Nephron (organoid): ENCODE results near the gene RPL29.

Experiments used
- H3K27ac Mint-ChIP-seq, 3 experiments: 2 replicates each; pipeline ENCODE4 v1.8.0; 2020; ENCODE audit warnings: mixed read lengths in 3 of 3, mild to moderate bottlenecking in 2 of 3, moderate library complexity in 1 of 3
- H3K27me3 Mint-ChIP-seq: 2 replicates; pipeline ENCODE4 v1.8.0; 2021; ENCODE audit warnings: low read depth, mild to moderate bottlenecking, moderate library complexity, mixed read lengths
- H3K36me3 Mint-ChIP-seq: 2 replicates; pipeline ENCODE4 v1.8.0; 2020; ENCODE audit warnings: low read depth, mixed read lengths
- H3K4me1 Mint-ChIP-seq: 2 replicates; pipeline ENCODE4 v1.8.0; 2020; ENCODE audit warnings: mixed read lengths
- H3K4me3 Mint-ChIP-seq, 3 experiments: 2 replicates each; pipeline ENCODE4 v1.8.0; 2020; ENCODE audit warnings: mild to moderate bottlenecking in 3 of 3, mixed read lengths in 3 of 3, moderate library complexity in 2 of 3
- H3K9me3 Mint-ChIP-seq: 2 replicates; pipeline ENCODE4 v1.8.0; 2020; ENCODE audit warnings: mixed read lengths
- TF ChIP-seq, protein P1 (sequence below), 3 experiments: fragments of 200-600 bp; sonication (generic); IDR thresholded peaks; one replicate each; pipeline ENCODE4 v1.5.0; 2021; ENCODE audit warnings: antibody characterized with exemption in 3 of 3; ENCODE audit not compliant: unreplicated experiment in 3 of 3

The RPL29 gene

DNA sequence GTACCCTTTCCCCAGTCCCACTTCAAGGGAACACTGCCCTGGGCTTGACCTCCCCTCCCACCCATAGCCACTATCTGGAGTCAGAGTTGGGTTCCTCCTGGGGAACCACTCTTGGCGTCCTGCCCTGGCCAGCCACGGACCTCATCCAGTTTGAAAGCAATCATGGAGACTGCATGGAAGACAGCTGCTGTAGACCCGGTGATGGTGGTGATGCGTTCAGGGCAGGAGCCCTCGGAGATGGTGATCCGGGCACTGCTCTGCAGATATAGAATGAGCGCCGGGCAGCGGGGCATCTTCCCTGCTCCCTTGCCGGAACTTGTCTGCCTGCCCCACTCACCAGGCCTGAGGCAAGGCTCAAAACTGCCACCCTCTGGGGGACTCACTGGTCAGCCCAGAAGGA, 35.3 kb downstream of the RPL29 start:
- Mint-ChIP-seq H3K4me3 (no peak overlapping the region), H3K9me3 (no peaks in the 10 kb centered on the region), H3K36me3 (peaks cover 10% of the 10 kb centered on the region), H3K27ac (no peak overlapping the region), H3K27me3 (peaks cover 3% of the 10 kb centered on the region), H3K4me1 (peaks cover 37% of the 10 kb centered on the region)
- TF ChIP-seq, protein P1, sequence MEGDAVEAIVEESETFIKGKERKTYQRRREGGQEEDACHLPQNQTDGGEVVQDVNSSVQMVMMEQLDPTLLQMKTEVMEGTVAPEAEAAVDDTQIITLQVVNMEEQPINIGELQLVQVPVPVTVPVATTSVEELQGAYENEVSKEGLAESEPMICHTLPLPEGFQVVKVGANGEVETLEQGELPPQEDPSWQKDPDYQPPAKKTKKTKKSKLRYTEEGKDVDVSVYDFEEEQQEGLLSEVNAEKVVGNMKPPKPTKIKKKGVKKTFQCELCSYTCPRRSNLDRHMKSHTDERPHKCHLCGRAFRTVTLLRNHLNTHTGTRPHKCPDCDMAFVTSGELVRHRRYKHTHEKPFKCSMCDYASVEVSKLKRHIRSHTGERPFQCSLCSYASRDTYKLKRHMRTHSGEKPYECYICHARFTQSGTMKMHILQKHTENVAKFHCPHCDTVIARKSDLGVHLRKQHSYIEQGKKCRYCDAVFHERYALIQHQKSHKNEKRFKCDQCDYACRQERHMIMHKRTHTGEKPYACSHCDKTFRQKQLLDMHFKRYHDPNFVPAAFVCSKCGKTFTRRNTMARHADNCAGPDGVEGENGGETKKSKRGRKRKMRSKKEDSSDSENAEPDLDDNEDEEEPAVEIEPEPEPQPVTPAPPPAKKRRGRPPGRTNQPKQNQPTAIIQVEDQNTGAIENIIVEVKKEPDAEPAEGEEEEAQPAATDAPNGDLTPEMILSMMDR (IDR thresholded peaks at IDR 0.05; ENCODE audit: unreplicated experiment in 3 of 3): no peak

DNA sequence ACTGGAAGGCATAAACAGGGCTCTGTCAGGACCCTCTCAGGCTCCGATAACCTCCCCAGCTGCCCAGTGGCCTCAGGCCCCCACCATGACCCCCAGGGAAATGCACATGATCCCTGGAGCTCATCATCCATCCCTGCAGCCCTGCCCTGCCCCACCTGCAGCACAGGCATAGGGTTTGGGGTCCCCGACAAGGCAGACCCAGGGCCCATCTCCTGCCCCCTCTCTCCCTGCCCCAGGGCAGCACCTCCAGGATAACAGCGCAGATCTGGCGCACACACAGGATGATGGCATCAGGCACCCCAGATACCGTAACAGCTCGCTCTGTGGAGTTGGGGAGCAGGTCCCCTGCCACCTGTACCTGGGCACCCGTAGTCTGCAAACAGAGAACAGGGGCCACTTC, 36.0 kb downstream of the RPL29 start:
- TF ChIP-seq, protein P1 (IDR thresholded peaks at IDR 0.05; ENCODE audit: unreplicated experiment in 3 of 3): no peak
- Mint-ChIP-seq H3K4me3 (no peak overlapping the region), H3K36me3 (peaks cover 10% of the 10 kb centered on the region), H3K9me3 (no peaks in the 10 kb centered on the region), H3K4me1 (peaks cover 29% of the 10 kb centered on the region), H3K27me3 (peaks cover 3% of the 10 kb centered on the region), H3K27ac (no peak overlapping the region)

DNA sequence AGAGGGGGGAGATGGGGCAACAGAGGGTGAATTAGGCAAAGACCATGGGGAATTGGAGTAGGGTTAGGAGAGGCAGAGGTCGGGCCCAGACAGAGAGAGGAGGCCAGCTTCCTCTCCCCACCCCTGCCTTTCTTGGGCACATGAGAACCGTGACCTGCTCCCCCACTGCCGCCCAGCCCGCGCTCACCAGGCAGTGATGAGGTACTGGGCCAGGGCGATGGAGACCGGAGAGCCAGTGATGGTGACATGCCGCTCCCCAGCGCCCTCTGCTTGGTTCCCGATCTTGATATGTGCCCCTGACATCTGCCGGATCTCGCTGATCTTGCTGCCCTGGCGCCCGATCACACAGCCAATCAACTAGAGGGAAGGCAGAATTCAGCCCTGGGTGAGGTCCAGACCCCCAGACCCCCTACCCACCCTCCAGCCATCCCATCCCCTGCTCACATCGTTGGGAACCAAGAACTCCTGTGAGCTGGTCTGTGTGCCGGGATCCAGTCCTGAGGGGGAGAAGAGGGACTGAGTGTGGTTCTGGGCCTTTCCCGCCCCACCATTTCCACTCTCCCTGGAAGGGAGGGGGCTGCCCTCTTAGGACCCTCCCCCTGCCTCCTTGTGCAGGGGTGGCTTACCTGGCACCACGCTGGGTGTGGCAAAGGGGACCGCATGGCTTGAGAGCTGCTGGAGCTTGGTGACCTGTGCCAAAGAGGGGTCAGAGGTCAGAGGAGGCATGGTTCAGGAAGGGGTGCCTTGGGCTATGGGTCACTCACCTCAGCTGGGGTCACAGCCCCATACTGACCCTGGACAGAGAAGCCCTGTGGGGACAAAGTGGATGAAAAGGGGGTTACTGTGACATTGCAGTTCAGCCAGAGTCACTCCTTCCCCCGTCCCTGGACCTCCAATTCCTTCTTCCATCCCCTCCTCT, 36.8 kb downstream of the RPL29 start:
- Mint-ChIP-seq H3K4me1 (peaks cover 24% of the 10 kb centered on the region), H3K27me3 (peaks cover 1% of the 10 kb centered on the region), H3K9me3 (no peaks in the 10 kb centered on the region), H3K4me3 (no peak overlapping the region), H3K36me3 (peaks cover 10% of the 10 kb centered on the region), H3K27ac (no peak overlapping the region)
- TF ChIP-seq, protein P1 (IDR thresholded peaks at IDR 0.05; ENCODE audit: unreplicated experiment in 3 of 3): no peak

DNA sequence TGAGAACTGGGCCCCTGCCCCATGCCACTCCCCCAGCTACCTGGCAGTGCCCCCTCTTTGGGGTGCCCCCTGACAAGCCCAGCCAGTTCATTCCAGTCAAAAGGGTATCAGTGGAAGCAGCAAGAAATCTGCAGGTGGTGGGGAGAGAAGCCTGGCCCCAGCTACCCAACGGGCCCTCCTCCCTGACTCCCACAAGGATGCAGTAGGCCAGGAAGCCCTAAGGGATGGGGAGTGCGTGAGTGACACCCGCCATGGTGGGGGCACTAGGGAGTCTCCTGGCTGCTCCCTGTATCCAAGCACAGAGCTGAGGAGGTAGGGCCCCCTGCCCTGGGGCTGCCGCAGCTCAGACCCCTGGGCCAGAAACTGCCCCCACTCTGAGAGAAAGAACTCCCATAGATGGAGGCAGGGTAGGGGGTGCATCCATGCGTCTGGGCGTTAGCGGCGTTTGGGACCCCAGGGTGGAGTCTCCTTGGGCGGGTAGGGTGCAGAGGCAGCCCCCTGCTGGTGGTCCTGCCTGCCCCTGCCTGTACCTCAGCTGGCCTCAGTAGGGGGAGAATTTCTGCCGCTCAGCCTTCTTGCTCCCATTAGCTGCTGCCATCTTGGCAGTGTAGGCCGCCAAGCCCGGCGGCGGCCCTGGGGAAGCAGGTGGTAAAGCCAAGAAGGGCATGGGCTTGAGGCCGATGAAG, 38.0 kb downstream of the RPL29 start:
- no peak overlapping the region for H3K4me3 Mint-ChIP-seq
- H3K27ac Mint-ChIP-seq: no peak overlapping the region
- no peaks in the 10 kb centered on the region for H3K9me3 Mint-ChIP-seq
- peaks cover 26% of the 10 kb centered on the region for H3K4me1 Mint-ChIP-seq
- TF ChIP-seq, protein P1 (IDR thresholded peaks at IDR 0.05; ENCODE audit: unreplicated experiment in 3 of 3): no peak
- H3K27me3 Mint-ChIP-seq: peaks cover 4% of the 10 kb centered on the region
- H3K36me3 Mint-ChIP-seq: peaks cover 10% of the 10 kb centered on the region

DNA sequence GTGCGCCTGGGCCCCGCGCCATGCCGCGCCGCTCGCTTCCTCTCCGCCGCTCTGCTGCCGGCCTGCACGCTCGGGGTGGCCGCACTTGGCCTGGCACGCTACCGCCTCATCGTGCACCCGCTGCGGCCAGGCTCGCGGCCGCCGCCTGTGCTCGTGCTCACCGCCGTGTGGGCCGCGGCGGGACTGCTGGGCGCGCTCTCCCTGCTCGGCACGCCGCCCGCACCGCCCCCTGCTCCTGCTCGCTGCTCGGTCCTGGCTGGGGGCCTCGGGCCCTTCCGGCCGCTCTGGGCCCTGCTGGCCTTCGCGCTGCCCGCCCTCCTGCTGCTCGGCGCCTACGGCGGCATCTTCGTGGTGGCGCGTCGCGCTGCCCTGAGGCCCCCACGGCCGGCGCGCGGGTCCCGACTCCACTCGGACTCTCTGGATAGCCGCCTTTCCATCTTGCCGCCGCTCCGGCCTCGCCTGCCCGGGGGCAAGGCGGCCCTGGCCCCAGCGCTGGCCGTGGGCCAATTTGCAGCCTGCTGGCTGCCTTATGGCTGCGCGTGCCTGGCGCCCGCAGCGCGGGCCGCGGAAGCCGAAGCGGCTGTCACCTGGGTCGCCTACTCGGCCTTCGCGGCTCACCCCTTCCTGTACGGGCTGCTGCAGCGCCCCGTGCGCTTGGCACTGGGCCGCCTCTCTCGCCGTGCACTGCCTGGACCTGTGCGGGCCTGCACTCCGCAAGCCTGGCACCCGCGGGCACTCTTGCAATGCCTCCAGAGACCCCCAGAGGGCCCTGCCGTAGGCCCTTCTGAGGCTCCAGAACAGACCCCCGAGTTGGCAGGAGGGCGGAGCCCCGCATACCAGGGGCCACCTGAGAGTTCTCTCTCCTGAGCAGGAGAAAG, 39.6 kb downstream of the RPL29 start:
- Mint-ChIP-seq H3K27ac (no peak overlapping the region), H3K36me3 (peaks cover 9% of the 10 kb centered on the region)

More for the DNA sequence above, 39.6 kb downstream of the RPL29 start:
- H3K4me3 Mint-ChIP-seq: peak overlapping the region in 1 of 3 experiments; percentile 50
- TF ChIP-seq, protein P1 (IDR thresholded peaks at IDR 0.05; ENCODE audit: unreplicated experiment in 3 of 3): peak; percentile 52 to 56 (median 53)
- H3K9me3 Mint-ChIP-seq: no peaks in the 10 kb centered on the region
- peaks cover 8% of the 10 kb centered on the region for H3K27me3 Mint-ChIP-seq
- H3K4me1 Mint-ChIP-seq: peaks cover 12% of the 10 kb centered on the region
